ENCODE measurements around the gene FHIT. TPM values are rescaled to one million over a fixed set of nuclear protein-coding genes. Genes with fewer than 3 reads are reported as not detected.
A peak's percentile ranks its signal among the peaks of the same experiment; 100 is the strongest.

FHIT gene
- total and polyA plus RNA-seq, 2 of the 4 experiments (the other 2 are of a cell fraction) = 0.07 TPM; not detected in 1

DNA sequence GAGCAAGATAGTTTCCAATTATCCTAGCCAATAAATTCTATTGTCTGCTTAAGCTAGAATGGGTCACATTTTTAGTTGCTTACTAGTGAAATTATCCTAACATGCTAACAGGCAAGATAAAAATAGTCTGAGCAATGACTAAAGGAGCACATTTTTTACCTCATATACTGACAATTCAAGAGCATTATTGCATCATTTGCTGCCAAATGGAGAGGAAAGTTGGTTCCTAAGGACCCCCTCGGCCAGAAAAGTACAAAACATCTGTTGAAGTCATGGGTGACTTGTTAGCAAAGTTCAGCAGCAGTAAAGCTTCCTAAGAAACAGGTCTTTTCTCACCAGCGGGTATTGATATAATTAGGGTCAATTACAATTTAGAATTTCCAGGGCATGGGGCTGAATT lies 1001.0 kb downstream of the FHIT start:
- H3K18ac ChIP-seq (ENCODE audit: low read depth, low read length) = no peak overlapping the region
- H3K14ac ChIP-seq (replicated peaks; ENCODE audit: low read depth, low read length) = no peak overlapping the region
- no peak overlapping the region for H2BK120ac ChIP-seq (ENCODE audit: low read depth, low read length)
- H2BK20ac ChIP-seq (ENCODE audit: low read depth, low read length) = no peak overlapping the region
- no peak overlapping the region for H3K4me3 ChIP-seq (ENCODE audit: insufficient read depth, low read depth, low read length)
- H3K4me2 ChIP-seq (ENCODE audit: low read depth, low read length) = no peak overlapping the region
- no peak overlapping the region for H4K8ac ChIP-seq (ENCODE audit: low read depth in 2 of 2, low read length in 2 of 2)
- in situ Hi-C loops (cut with MboI; ENCODE audit: low sequenced_read_pairs) = no loop called here
- H3K36me3 ChIP-seq (ENCODE audit: control insufficient read depth, insufficient read depth, low read length) = no peaks in the 10 kb centered on the region
- no peak overlapping the region for H4K5ac ChIP-seq (ENCODE audit: low read depth, low read length)
- H3K9me1 ChIP-seq (ENCODE audit: insufficient read depth, low read length) = no peaks in the 10 kb centered on the region
- H3K4me1 ChIP-seq (ENCODE audit: control insufficient read depth, insufficient read depth, low read length) = no peaks in the 10 kb centered on the region
- no peaks in the 10 kb centered on the region for H3K27me3 ChIP-seq (ENCODE audit: control insufficient read depth, insufficient read depth, low read length)
- ChIA-PET POLR2A (ENCODE audit: unreplicated experiment) (no interaction called here), CTCF (no interaction called here)
- no peak overlapping the region for H2AK5ac ChIP-seq (ENCODE audit: low read depth, low read length)
- H2BK5ac ChIP-seq (ENCODE audit: low read depth, low read length, poor library complexity, severe bottlenecking) = no peak overlapping the region
- intact Hi-C loops (cut with micrococcal nuclease) = no loop called here
- no peak overlapping the region for H3K56ac ChIP-seq (ENCODE audit: extremely low read depth, insufficient read depth, low read length)
- BruUV-seq (replicated peaks) = no TSS peak
- H2BK15ac ChIP-seq (ENCODE audit: low read depth, low read length) = no peak overlapping the region
- TF ChIP-seq RCOR1 (IDR thresholded peaks at IDR 0.05; ENCODE audit: insufficient replicate concordance, low read length) (no peak), CEBPB (IDR thresholded peaks at IDR 0.05; ENCODE audit: low read depth, low read length) (peak; percentile 53; the same call in 1 of the 2 replicates)
- H3K4ac ChIP-seq (ENCODE audit: low read depth, low read length) = no peak overlapping the region
- no peak overlapping the region for H2AK9ac ChIP-seq (replicated peaks; ENCODE audit: low read depth, low read length, poor library complexity)
- dilution Hi-C loops (cut with HindIII; ENCODE audit: low sequenced_read_pairs, unreplicated experiment) = no loop called here
- H3K27ac ChIP-seq (ENCODE audit: insufficient read depth, low read length) = no peak overlapping the region
- DNase-seq = peak; percentile 3
- H3K9ac ChIP-seq (ENCODE audit: low read depth, low read length) = no peak overlapping the region
- WGBS, 2 experiments (ENCODE audit: extremely low coverage in 2 of 2, insufficient read length in 1 of 2) = no CpG with 5 or more reads among the region's 2 CpGs
- peak; percentile 11; the same call in 1 of the 2 replicates for ATAC-seq (ENCODE audit: low read depth)
- H4K20me1 ChIP-seq (ENCODE audit: insufficient read depth, low read length) = no peaks in the 10 kb centered on the region
- H3K23ac ChIP-seq (ENCODE audit: low read depth, low read length) = no peak overlapping the region
- no peak overlapping the region for H2AFZ ChIP-seq (replicated peaks; ENCODE audit: low read length, poor library complexity)
- H3K79me1 ChIP-seq (ENCODE audit: low read depth in 1 of 2, low read length in 2 of 2) = no peaks in the 10 kb centered on the region
- no peak overlapping the region for H4K91ac ChIP-seq (ENCODE audit: insufficient read depth, low read depth, low read length)
- H3K9me3 ChIP-seq (ENCODE audit: control insufficient read depth, insufficient read depth, low read length) = no peaks in the 10 kb centered on the region
